Measurements from ENCODE around the gene ZNF672. TPM values are rescaled to one million over a fixed set of nuclear protein-coding genes. Genes with fewer than 3 reads are reported as not detected.

The ZNF672 gene
- total and polyA plus RNA-seq, 2 of the 4 experiments (the other 2 are of a cell fraction), result 6.6 to 12.6 TPM

DNA sequence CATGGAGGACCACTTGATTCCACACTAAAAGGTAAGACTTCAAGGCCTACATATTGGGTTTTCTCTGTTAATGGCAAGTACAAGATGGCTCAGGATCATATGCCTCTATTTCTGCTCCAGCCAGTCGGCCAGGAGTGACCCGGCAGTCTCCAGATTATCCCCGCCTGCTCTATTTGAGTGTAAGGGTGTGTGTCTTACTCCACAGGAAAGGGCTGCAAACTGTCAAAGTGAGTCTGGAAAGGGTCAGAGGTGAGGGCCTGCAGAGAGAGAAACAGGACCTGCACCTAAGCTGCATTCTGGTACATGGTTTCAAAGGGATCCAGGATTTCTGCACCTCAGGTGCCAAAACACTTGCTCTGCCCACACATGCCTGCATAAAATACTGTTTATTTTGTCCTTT is 11.6 kb downstream of the ZNF672 start:
- no peak overlapping the region for H2BK120ac ChIP-seq (ENCODE audit: low read depth, low read length)
- no peaks in the 10 kb centered on the region for H3K9me3 ChIP-seq (ENCODE audit: control insufficient read depth, insufficient read depth, low read length)
- H3K56ac ChIP-seq (ENCODE audit: extremely low read depth, insufficient read depth, low read length), result no peak overlapping the region
- H4K5ac ChIP-seq (ENCODE audit: low read depth, low read length), result no peak overlapping the region
- no peak overlapping the region for H3K27ac ChIP-seq (ENCODE audit: insufficient read depth, low read length)
- H3K4me1 ChIP-seq (ENCODE audit: control insufficient read depth, insufficient read depth, low read length), result no peaks in the 10 kb centered on the region
- H2BK5ac ChIP-seq (ENCODE audit: low read depth, low read length, poor library complexity, severe bottlenecking), result no peak overlapping the region
- peaks cover 12 to 18% of the 10 kb centered on the region in 2 experiments for H3K79me1 ChIP-seq (ENCODE audit: low read depth in 1 of 2, low read length in 2 of 2)
- H3K9ac ChIP-seq (ENCODE audit: low read depth, low read length), result no peak overlapping the region
- peaks cover 11% of the 10 kb centered on the region; the same call in 1 of the 2 replicates for H3K9me1 ChIP-seq (ENCODE audit: insufficient read depth, low read length)
- no peak overlapping the region for H3K23ac ChIP-seq (ENCODE audit: low read depth, low read length)
- H4K8ac ChIP-seq (ENCODE audit: low read depth in 2 of 2, low read length in 2 of 2), result no peak overlapping the region
- TF ChIP-seq, protein P1, sequence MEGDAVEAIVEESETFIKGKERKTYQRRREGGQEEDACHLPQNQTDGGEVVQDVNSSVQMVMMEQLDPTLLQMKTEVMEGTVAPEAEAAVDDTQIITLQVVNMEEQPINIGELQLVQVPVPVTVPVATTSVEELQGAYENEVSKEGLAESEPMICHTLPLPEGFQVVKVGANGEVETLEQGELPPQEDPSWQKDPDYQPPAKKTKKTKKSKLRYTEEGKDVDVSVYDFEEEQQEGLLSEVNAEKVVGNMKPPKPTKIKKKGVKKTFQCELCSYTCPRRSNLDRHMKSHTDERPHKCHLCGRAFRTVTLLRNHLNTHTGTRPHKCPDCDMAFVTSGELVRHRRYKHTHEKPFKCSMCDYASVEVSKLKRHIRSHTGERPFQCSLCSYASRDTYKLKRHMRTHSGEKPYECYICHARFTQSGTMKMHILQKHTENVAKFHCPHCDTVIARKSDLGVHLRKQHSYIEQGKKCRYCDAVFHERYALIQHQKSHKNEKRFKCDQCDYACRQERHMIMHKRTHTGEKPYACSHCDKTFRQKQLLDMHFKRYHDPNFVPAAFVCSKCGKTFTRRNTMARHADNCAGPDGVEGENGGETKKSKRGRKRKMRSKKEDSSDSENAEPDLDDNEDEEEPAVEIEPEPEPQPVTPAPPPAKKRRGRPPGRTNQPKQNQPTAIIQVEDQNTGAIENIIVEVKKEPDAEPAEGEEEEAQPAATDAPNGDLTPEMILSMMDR (conservative IDR thresholded peaks at IDR 0.05; ENCODE audit: low read depth, low read length), result no peak
- ChIA-PET CTCF (no interaction called here), POLR2A (ENCODE audit: unreplicated experiment) (no interaction called here)
- 100% methylated on average over 3 of the region's 3 CpGs; no CpG with 5 or more reads in 1 of the 2 experiments for WGBS, 2 experiments (ENCODE audit: extremely low coverage in 2 of 2, insufficient read length in 1 of 2)
- in situ Hi-C loops (cut with MboI; ENCODE audit: low sequenced_read_pairs) (no loop called here), intact Hi-C loops (cut with micrococcal nuclease) (no loop called here), dilution Hi-C loops (cut with HindIII; ENCODE audit: low sequenced_read_pairs, unreplicated experiment) (no loop called here)
- H4K91ac ChIP-seq (ENCODE audit: insufficient read depth, low read depth, low read length), result no peak overlapping the region
- no peaks in the 10 kb centered on the region for H3K27me3 ChIP-seq (ENCODE audit: control insufficient read depth, insufficient read depth, low read length)
- no peak overlapping the region for H3K14ac ChIP-seq (replicated peaks; ENCODE audit: low read depth, low read length)
- H2AK9ac ChIP-seq (replicated peaks; ENCODE audit: low read depth, low read length, poor library complexity), result no peak overlapping the region
- peaks cover 62% of the 10 kb centered on the region for H3K36me3 ChIP-seq (ENCODE audit: control insufficient read depth, insufficient read depth, low read length)
- H3K18ac ChIP-seq (ENCODE audit: low read depth, low read length), result no peak overlapping the region
- H2AFZ ChIP-seq (replicated peaks; ENCODE audit: low read length, poor library complexity), result no peak overlapping the region
- BruUV-seq (replicated peaks), result no TSS peak
- ATAC-seq (ENCODE audit: low read depth) (no peak), DNase-seq (no peak)
- H3K4ac ChIP-seq (ENCODE audit: low read depth, low read length), result no peak overlapping the region
- no peak overlapping the region for H2AK5ac ChIP-seq (ENCODE audit: low read depth, low read length)
- no peak overlapping the region for H2BK20ac ChIP-seq (ENCODE audit: low read depth, low read length)
- no peak overlapping the region for H2BK15ac ChIP-seq (ENCODE audit: low read depth, low read length)
- H4K20me1 ChIP-seq (ENCODE audit: insufficient read depth, low read length), result no peaks in the 10 kb centered on the region; the same call in 1 of the 2 replicates
- no peak overlapping the region for H3K4me3 ChIP-seq (ENCODE audit: insufficient read depth, low read depth, low read length)
- no peak overlapping the region for H3K4me2 ChIP-seq (ENCODE audit: low read depth, low read length)

All from IMR-90 (cell line).